DMS153 (cell line): ENCODE data around the gene CFAP77.

Experiments
- DNase-seq: peaks from one replicate; lab custom pipeline; 2025; lab: John Stamatoyannopoulos, UW

The CFAP77 gene

DNA sequence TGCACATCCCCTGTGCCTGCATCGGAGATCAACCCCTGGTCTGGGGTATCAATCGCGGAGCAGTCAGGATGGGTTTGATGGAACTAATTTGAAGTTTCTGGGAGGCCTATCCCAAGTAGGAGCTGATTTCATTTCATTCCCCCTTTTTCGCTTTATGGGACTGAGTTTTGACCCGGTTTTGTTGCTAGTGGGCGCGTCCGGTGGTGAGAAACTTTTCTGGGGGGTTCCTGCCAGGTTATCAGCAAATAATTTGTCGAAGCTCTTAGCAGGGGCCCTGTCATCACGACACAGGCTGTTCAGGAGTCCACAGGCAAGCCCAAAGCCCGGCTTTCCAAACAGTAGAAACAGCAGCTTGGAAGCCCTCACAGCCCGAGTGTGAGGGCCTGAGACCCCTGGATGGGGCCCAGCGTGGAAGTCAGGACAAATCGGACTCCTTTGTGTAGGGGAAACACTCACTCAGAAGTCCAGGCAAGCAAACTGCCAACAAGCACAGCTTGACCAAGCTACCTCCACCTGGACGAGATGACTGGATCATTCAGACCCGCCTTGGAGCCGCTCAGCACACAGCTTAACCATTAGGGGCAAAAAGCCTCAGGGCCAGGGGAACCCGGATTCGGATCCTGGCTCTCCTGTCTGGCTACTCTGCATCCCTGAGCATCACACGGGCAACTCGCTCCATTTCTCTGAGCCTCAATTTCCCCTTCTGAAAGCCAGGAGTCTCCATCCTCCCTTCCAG lies 108.0 kb downstream of the CFAP77 start:
- no peak for DNase-seq

DNA sequence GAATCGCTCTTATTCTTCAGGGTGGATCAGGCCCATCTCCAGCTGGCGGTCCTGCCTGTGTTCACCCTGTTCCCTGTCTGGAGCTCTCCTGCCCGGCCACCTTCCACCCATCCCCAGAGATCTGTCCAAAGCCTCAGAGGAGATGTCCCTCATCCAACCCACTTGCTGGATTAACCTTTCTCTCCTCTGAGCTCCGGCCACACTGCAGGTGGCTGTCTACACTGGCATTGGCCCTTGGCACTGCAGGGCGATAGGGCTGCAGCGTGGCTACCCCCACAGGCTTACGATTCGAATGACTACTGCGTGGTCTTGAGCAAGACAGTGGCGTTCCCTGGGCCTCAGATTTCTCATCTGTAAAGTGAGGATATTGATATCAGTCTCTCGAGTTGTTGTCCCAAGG lies 108.6 kb downstream of the CFAP77 start:
- no peak for DNase-seq

DNA sequence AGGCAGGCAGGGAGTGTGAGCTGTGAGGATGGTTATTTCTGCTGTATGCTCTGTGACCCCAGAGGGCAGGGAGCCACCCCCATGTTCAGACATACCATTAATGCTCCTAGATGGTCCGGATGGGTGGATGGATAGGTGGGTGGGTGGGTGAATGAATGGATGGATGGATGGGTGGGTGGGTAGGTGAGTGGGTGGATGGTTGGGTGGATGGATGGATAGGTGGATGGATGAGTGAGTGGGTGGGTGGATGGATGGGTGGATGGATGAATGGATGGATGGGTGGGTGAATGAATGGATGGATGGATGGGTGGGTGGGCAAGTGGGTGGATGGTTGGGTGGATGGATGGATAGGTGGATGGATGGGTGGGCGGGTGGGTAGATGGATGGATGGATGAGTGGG lies 109.0 kb downstream of the CFAP77 start:
- DNase-seq = no peak

DNA sequence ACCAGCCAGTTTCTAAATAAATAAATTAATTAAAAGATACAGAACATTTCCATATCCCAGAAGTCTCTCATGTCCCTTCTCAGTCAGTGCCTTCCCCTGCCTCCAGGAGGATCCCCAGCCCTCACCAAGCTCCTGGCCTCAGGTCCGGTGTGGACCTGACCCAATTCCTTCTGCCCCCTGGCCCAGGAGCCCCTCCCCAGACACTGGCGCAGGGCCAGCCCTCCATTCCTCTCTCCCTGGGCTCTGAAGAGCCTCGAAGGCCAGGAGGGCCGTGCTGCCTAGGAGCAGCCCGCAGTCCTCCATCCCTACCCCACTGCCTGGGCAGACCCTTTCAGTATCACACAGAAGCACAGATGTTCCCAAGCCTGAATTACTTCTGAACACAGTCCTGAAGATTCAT lies 110.6 kb downstream of the CFAP77 start:
- no peak for DNase-seq

DNA sequence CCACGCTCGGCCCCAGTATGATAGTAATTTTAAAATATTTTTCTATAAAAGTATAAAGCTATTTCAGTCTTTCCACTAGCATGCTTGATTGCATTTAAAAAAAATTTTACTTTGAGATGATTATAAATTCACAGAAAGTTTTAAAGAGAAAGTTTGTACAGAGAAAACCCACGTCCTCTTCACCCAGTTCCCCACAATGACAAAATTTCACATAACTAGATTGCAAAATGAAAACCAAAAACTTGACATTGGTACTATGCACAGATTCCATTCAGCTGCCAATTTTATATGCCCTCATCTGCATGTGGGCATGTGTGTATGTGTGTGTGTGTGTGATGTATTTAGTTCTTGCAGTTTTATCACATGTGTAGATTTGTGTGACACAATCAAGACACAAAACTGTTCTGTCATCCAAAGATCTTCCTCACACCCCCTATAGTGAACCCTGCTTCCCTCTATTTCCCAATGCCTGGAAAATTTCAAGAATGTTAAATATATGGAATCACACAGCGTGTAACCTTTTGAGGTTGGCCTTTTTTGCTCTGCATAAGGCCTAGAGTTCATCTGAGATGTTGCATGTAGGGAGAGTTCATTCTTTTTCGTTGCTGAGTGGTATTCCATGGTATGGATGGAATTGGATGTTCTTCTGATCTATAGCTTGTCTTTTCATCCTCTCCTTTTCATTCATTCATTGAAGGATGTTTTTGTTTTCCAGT lies 115.5 kb downstream of the CFAP77 start:
- DNase-seq = no peak

DNA sequence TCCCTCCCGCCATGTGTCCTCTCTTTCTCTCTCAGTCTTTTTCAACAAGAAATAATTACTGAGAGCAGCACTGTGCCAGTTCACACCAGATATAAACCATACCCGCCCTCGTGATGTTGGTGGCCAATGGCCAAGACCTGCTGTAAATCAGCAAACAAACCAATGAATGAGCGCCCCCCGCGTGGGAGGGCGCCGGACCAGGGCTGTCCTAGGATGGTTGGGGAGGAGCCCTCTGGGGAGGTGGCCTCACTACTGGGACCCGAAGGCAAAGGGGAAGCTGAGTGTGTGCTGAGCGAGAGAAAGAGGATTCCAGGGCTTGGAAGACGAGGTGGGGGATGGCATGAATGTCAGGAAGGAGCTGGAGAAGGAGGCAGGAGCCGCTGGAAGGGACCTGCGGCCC lies 121.2 kb downstream of the CFAP77 start:
- no peak for DNase-seq

DNA sequence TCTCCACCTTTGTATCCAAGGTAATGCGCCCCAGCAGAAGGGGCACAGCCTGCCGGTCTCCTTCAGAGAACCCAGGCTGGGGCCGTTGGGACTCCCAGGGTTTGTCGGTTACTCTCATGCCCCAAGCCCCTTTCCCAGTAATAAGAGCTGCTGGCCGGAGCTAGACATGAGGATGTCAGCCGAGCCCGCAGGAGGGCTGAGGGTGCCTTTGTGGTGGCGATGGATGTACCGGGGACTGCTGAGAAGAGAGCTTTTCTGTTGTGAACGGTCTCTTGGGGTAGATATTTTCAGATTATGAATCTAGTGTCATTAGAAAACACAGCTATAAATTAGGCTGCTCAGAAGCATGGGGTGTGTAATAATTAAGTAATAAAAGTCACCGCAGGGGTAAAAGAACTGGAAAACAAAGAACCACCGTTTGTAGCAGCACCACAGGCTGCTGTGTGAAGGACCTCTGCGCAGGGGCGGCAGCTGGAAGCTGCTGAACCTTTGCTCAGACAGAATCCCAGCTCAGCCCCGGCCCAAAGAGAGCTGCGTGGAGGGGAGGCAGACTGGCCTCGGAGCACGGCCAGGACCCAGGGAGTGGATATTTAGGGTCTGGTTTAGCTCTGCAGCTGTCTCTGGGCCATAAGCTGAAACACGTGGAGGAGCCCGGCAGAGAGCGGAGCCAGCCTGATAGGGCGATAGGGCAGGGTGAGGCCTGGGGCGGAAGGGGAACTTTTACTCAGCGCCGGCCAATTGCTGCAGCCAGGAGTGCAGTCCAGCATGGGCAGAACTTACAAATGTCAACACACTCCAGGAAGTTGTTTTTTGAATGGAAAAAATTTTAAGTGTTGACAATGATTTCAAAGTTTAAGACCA lies 121.9 kb downstream of the CFAP77 start:
- DNase-seq = no peak

DNA sequence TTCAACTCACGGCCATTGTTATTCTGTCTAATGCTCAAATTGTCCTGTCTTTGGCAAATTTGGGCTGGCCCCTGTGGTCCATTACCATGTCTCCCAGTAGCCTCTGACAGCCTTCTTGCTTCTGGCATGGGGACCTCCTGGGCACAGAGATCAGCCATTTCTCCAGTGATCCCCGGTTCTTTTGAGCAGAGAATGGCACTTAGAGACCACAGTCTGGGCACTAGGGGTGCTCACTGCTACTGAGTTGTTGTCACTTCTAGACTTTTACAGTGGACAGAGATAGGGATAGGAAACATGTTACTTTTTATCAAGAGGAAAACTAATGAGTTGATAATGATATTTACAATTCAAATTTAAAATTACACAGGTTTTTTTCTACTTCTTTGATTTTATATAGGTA lies 124.8 kb downstream of the CFAP77 start:
- no peak for DNase-seq

DNA sequence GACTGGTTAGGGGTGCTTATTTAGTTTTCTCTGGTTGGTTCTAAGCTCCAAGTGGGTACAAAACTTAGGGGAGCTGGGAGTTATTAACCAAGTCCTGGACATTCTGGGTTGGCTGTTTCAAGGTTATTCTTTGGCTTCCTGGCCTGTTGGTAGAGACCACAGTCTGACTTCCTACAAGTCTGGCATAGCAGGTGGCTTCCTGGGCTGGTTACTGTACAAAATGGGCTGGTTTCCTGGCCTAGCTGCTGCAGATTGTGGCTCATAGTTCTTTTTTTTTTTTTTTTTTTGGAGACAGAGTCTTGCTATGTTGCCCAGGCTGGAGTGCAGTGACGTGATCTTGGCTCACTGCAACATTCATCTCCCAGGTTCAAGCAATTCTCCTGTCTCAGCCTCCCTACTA lies 126.1 kb downstream of the CFAP77 start:
- no peak for DNase-seq

DNA sequence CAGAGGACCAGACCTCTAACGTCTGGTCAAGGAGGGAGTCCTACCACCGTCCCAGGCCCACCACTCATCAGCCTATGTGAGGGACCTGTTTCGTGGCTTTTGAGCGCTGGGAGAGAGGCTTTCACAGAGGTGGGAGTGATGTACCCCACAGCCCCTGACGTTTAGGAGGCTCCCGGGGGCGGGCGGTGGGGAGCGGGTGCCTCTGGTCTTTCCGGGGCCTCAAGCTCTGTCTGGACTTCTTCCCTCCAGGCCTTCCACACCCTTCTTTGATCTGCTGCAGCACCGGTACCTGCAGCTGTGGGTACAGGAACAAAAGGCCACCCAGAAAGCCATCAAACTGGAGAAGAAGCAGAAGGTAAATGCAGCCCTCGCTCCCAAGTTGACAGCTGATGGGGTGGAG lies 127.3 kb downstream of the CFAP77 start:
- DNase-seq = no peak

DNA sequence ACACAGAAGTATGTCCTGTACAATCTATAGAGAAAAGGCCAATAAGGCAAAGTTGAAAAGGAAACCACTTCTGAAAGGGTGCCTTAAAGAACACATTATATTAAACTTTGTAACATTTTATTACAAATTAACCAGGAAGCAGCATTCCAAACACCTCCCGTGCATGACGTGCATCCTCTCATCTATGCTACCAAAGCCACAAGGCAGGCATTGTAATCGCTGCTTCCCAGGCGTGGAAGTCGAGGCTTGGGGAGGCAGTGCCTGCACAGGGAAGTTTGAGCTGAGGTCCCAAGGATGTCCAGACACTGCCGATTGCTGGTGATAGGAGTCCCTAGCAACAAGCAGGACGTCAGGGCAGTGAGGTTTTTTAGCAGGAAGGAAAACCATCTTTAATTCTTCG lies 128.1 kb downstream of the CFAP77 start:
- DNase-seq = no peak

DNA sequence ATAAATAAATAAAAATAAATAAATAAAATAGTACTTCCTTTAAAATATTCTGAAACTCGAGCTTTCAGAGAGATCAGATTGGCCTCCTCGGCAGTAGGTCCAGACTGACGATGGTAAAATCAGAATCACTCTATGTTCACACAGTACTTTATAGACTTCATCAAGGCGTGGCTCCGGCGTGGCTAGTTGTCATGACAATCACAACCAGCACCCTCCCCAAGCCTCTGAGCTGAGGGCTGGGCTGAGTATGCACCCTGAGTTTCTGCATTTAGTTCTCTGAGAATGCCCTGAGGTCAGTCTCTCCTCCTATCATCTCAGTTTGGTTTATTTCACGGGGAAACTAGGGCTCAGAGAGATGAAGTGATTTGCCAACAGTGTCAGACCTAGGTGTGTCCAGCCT lies 129.1 kb downstream of the CFAP77 start:
- no peak for DNase-seq

DNA sequence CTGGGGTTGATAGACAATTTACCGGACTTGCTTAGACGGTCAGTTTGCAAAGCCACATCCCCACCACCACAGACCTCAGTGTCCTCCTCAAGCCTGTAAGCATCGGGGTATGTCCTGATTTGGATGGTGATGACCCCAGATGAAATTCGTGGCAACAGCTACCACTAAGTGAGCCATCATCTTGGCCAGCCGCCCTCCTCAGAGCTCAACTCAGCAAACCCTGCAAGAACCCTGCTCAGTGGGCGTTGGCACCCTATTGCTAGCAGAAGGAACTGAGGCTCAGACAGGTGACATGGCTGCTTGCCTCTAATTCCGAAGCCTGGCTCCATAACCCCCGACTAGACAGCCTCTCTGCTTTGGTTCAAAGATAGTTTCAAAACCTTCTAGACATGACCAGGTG lies 131.0 kb downstream of the CFAP77 start:
- no peak for DNase-seq

DNA sequence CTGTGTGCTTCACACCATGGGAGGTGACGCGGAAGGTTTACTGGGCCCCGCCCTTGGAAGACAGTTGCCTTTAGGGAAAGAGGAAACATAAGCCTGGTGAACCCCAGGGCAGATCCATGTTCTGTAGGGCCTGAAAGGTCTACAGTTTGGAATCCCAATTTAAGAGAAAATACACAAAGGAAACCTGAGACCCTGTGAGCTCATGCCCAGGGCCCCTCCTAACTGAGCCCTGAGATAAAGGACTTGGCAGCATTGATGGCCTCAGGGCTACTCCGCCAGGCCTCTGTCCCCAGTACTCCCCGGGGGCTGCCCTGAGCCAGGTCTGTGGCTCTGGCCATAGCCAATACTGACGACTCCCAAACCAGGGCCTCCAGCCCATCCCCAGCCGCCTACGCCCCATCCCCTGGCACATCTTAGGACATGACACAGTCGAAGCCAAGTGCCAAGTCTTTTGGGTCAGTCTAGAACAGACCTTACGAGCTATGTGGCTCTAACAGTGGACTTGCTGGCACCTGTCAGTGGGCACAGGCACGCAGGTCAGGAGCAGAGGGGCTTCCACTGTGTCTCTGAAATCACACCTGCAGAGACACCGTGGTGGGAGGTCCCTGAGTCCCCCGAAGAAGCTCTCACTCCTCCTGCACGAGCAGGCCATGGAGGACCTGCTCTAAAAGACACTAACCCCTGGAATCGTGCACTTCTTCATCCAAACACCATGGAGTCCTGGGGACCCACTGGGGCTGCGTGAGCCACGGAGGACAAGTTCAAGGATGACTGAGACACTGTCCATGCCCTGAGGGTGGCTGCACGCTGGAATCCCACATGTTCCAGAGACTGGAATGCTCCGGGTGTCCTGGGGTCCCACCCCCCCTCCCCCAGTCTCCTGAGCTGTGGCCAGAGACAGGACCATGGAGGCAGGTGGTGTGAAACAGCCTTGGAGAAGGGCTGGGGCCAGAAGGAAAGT lies 132.1 kb downstream of the CFAP77 start:
- DNase-seq = no peak

DNA sequence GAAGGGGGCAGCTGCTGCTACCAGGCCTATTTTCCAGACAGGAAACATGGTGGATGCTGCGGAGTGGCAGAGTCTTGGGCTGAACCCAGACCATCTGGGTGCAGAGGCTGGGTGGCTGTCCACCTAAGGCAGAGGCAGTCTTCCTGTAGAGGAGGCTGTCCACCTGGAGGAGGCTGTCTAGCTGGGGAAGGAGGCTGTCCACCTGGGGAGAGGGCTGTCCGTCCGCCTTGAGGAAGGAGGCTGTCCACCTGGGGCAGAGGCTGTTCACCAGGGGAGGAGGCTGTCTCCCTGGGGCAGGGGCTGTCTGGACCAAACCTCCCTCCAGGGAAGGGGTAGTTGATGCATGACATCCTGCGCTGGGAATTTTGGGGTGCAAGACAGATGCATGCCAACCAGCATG lies 133.2 kb downstream of the CFAP77 start:
- no peak for DNase-seq

DNA sequence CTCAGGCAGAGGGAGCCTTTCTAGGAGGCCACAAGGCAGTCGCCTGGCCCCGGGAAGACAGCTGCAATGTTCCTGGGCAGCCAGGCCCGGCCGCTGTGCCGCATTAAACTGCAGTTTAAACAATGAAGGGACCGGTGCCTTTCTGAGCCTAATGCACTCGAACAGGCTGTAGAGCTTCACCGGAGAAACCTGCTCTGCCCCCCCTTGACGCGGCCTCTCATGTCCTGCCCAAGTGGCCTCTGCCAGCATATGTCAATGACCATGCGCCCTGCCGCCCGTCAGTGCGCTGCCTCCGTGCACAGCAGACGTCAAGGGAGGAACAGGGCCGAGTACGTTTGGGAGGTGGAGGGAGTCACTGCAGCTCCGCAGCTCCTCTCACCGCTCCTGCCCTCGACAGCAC lies 133.9 kb downstream of the CFAP77 start:
- no peak for DNase-seq

DNA sequence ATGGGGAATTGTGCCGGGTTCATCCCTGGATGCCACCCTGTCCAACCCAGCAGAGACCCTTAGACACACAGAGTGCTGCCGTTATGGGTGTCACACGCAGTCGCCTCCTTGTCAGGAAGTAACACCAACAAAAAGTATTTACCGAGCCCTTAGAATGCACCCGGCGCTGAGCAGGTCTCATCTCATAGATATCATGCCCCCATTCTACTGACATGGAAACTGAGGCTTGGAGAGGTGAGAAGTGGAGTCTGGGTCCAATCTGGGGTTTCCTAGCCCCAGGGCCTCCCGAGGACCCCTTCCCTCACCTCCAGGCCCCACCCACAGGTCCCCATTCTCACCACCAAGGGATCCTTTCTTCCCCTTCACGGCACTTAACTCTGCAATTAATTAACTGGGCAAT lies 135.6 kb downstream of the CFAP77 start:
- no peak for DNase-seq

DNA sequence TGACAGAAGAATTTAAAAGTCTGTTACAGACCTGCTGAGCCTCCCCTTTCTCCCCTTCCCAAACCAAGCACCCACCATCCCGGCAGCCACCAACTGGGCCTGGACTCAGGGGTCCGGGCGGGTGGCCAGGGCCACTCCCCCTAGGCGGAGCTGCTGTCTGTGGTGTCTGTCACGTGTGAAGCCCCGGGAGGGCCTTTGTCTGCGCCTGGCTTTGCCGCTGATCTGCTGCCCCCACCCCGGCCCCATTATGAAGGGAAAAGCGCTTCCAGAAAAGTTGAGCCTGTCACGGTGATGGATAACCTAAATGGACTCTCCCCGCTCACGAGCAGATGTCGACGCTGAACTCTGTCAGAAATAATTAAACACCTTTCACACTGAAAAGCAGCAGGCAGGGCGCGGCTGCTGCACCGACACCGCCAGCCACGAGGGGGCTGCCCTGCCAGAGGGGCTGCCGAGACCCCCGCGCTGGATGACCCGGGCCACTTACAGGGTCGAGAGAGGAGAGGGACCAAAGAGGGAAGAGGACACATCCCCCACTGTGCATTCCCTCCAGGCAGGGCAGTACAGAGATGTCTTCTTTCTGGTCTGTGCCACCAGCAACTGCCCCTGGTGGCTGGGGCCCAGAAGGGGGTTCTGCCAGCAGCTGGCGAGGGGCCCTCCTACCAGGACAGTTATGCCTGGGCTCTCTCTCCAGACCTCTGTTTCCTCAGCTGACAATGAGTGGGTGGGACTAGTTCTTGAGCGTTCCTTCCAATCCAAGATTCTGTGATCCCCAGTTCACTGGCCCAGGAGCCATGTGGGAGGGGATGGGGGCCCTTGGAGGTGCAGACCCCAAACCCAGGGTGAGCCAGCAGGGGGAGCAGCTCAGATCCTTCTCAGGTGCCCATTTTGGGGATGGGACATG lies 136.4 kb downstream of the CFAP77 start:
- DNase-seq = no peak

DNA sequence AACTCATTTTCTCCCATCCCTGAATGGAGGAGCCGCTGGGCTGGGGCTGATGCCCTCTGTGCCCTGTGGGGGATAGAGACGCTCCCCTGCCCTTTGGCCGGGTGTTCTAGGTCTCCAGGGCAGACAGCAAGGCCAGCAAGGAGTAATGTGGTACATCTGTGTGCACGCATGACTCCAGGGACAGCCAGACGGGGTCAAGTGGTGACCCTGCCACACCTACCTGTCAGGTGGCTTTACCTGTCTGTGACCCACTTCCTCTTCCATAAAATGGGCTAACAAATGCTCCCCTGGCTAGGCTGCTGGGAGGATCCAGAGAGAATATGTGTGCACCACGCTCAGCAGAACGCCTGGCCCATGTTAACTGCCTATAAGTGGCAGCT lies 137.0 kb downstream of the CFAP77 start:
- no peak for DNase-seq

DNA sequence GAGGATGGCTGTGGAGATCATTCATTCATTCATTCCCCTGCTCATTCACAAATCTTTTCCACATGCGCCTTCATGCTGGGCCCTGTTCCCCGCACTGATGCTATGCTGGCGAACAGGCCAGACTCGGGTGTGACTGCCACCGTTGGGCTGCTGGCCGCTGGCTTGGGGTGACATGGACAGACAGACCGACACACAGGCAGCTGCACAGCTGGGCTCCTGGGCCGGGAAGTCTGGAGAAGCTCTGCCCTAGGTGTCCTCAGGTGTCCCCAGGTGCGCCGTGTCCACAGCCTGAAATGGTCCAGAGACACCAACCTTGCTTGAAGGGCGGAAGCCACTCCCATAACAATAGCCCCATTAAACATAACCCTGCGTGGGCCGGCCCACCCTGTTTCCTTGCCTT lies 137.4 kb downstream of the CFAP77 start:
- no peak for DNase-seq
